Epithelial cell of esophagus (primary cell): Measurements from ENCODE around the gene CCT7.

ENCODE experiments used
- DNase-seq: peaks from one replicate; pipeline ENCODE4 v3.0.0; 2010; ENCODE audit warnings: low read depth
- H3K4me3 ChIP-seq: 2 replicates; pipeline ENCODE4 v1.5.1; 2011; ENCODE audit warnings: mild to moderate bottlenecking, low read length, control low read depth
- CTCF ChIP-seq: IDR thresholded peaks from 2 replicates; pipeline ENCODE4 v1.5.1; 2011; ENCODE audit warnings: low read depth, mild to moderate bottlenecking, low read length, control low read depth, inconsistent platforms; ENCODE audit not compliant: insufficient read depth; ENCODE audit errors: missing control alignments

CCT7 gene

DNA sequence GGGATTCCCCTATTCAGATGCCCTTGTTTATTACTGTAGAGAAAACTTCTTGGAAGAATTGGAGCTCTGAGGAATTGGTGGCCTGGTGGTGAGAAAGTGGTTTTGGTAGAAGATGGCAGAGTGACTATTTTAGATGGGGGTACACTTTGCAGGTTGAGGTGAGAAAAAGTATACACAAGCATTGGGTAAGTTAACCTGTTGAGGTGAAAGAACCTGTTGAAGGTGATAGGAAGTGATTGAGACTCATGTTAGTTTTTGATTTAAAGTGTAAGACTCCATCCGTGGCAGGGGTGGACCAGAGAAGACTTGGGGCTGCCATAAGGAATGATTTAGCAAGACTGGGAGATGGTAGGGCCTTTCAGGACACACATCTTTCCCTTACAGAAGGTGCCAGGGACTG, 3.1 kb downstream of the CCT7 start:
- no peak for DNase-seq
- no peak for TF ChIP-seq CTCF
- H3K4me3 ChIP-seq: no peak overlapping the region

DNA sequence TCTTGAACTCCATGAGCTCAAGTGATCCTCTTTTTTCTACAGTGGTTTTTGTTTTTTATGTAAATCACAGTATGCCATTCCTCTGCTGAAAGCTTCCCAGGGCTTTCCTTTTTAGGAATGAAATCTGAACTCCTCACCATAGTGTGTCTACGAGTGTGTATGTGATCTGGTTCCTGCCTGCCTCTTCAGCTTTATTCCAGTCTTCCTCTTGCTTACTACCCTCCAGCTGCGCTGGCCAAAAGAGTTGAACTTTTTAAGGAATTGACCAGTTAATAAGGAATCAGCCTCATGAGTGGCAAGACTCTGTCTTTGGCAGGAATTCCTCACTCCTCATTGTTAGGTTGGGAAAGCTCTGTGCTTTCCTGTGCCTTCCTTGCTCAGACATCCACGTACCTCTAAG, 4.0 kb downstream of the CCT7 start:
- no peak for TF ChIP-seq CTCF
- H3K4me3 ChIP-seq: no peak overlapping the region
- DNase-seq: no peak

- no peak overlapping the region for H3K4me3 ChIP-seq
- DNase-seq: no peak
- TF ChIP-seq CTCF: no peak
These were observed 4.9 kb downstream of the CCT7 start for GRCh38 chr2:73238976-73239375.

GRCh38 chr2:73239776-73240175, 5.7 kb downstream of the CCT7 start:
- no peak for DNase-seq
- no peak for TF ChIP-seq CTCF

GRCh38 chr2:73243884-73244570, 9.9 kb downstream of the CCT7 start:
- DNase-seq: peak; percentile 90
- no peak overlapping the region for H3K4me3 ChIP-seq
- no peak for TF ChIP-seq CTCF

More at GRCh38 chr2:73239776-73240175, 5.7 kb downstream of the CCT7 start:
- no peak overlapping the region for H3K4me3 ChIP-seq

DNA sequence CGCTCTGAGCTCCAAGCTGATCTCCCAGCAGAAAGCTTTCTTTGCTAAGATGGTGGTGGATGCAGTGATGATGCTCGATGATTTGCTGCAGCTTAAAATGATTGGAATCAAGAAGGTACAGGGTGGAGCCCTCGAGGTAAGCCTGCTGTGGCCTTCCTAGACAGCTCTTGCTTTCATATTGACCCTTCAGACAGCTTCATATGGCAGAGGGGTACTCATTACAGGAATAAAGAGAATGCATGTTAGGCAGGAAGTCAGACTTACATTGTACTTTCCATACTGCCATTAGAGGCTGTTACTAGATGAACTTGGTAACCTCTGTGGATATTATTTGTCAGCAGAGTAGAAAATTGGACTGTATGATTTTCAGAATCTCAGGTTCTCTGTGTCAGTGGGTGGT, 10.5 kb downstream of the CCT7 start:
- DNase-seq: no peak

More for the DNA sequence above, 10.5 kb downstream of the CCT7 start:
- no peak for TF ChIP-seq CTCF
- H3K4me3 ChIP-seq: no peak overlapping the region
